HEK293T (cell line): ENCODE data around the gene NAIP.
"Not testable (repeated sequence)": the region's sequence is repeated elsewhere in the genome, so short reads cannot be mapped to it uniquely, and the experiment has no call there.

Experiments
- CTCF ChIA-PET: fragments of 350-600 bp; formaldehyde crosslinking; extraction: SDS; loops from one replicate; lab custom pipeline; 2021; ENCODE audit warnings: antibody characterized with exemption, inconsistent platforms; lab: Yijun Ruan, JAX
- POLR2A ChIA-PET: fragments of 350-600 bp; formaldehyde crosslinking; extraction: SDS; loops from one replicate; lab custom pipeline; 2020; ENCODE audit warnings: antibody characterized with exemption, inconsistent platforms; lab: Yijun Ruan, JAX
- DNase-seq: peaks from one replicate; pipeline ENCODE4 v3.0.0; 2012; ENCODE audit warnings: mixed read lengths; ENCODE audit errors: extremely low spot score
- ARNT ChIP-seq: fragments of 450-650 bp; IDR thresholded peaks from 2 replicates; pipeline ENCODE4 v1.6.1; 2017; ENCODE audit warnings: mild to moderate bottlenecking
- BHLHE40 ChIP-seq: fragments of 450-650 bp; IDR thresholded peaks from 2 replicates; pipeline ENCODE4 v1.6.1; 2016; ENCODE audit warnings: mild to moderate bottlenecking, moderate library complexity, borderline replicate concordance
- CTBP1 ChIP-seq: fragments of 450-650 bp; IDR thresholded peaks from 2 replicates; pipeline ENCODE4 v1.6.1; 2016; ENCODE audit warnings: borderline replicate concordance
- ELF4 ChIP-seq: fragments of 450-650 bp; IDR thresholded peaks from 2 replicates; pipeline ENCODE4 v1.6.1; 2017; ENCODE audit warnings: antibody characterized with exemption
- FOXA1 ChIP-seq: fragments of 450-650 bp; IDR thresholded peaks from 2 replicates; pipeline ENCODE4 v1.6.1; 2016; ENCODE audit warnings: mild to moderate bottlenecking
- FOXK2 ChIP-seq: fragments of 450-650 bp; IDR thresholded peaks from 2 replicates; pipeline ENCODE4 v1.6.1; 2016; ENCODE audit warnings: mild to moderate bottlenecking
- HDGF ChIP-seq: fragments of 450-650 bp; IDR thresholded peaks from 2 replicates; pipeline ENCODE4 v1.6.1; 2017; ENCODE audit warnings: antibody characterized with exemption, borderline replicate concordance
- L3MBTL2 ChIP-seq: fragments of 450-650 bp; conservative IDR thresholded peaks from 2 replicates; pipeline ENCODE4 v1.6.1; 2016; ENCODE audit warnings: mild to moderate bottlenecking
- LEF1 ChIP-seq: fragments of 450-650 bp; IDR thresholded peaks from 2 replicates; pipeline ENCODE4 v1.6.1; 2017; ENCODE audit warnings: mild to moderate bottlenecking, borderline replicate concordance
- NFRKB ChIP-seq: fragments of 450-650 bp; IDR thresholded peaks from 2 replicates; pipeline ENCODE4 v1.6.1; 2016; ENCODE audit warnings: mild to moderate bottlenecking, moderate library complexity
- SP1 ChIP-seq: fragments of 450-650 bp; IDR thresholded peaks from 2 replicates; pipeline ENCODE4 v1.6.1; 2017
- SUZ12 ChIP-seq: fragments of 450-650 bp; IDR thresholded peaks from 2 replicates; pipeline ENCODE4 v1.6.1; 2016; ENCODE audit warnings: mild to moderate bottlenecking
- TARDBP ChIP-seq: fragments of 450-650 bp; IDR thresholded peaks from 2 replicates; pipeline ENCODE4 v1.6.1; 2016
- ZNF384 ChIP-seq: fragments of 450-650 bp; IDR thresholded peaks from 2 replicates; pipeline ENCODE4 v1.6.1; 2016
- TF ChIP-seq, protein P1 (sequence below): fragments of 450-650 bp; IDR thresholded peaks from 2 replicates; pipeline ENCODE4 v1.6.1; 2016

NAIP gene

GRCh38 chr5:71025289-71025953, at the start of gene NAIP:
Gene NAIP (minus strand): TSS chr5:71025339. CDS start chr5:71012915, 12,424 bp downstream.
- CTCF ChIA-PET, POLR2A ChIA-PET, DNase-seq: not testable (repeated sequence)

DNA sequence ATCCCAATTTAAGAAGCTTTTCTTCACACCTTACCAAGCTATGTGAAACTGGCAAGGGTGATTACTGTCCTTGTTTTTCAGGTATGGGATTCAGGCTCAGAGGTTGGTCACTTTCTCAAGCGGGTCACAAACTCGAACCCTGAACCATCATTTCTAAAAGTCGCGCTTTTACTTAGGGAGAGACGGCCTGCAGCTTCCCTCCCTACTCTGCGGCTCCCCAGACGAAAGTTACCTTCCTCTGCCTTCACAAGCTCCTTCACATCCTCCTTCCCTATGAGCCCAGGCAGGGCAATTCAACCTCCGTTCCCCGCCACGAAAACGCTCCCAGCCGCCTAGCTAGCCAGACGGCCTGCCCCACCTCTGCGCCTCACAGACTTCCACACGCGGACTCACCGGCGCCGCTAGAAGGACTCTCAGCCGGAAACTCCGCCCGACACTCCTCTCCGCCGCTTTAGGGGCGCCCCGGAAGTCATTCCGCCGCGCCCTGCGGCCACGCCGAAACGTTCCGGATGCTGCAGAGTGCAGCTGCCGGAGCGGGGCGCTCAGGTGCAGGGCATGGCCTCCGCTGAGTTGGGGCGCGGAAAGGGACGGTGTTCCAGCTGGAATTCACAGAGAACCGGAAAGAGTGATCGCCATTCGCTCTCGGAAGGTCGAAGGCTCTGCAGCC, 42.3 kb upstream of the NAIP start, which contains the start of gene GTF2H2:
Gene GTF2H2 (minus strand): TSS at position 415 of the 667 bp plus-strand sequence. CDS start 4,913 bp downstream, outside the sequence.
- POLR2A ChIA-PET, CTCF ChIA-PET, DNase-seq: not testable (repeated sequence)

DNA sequence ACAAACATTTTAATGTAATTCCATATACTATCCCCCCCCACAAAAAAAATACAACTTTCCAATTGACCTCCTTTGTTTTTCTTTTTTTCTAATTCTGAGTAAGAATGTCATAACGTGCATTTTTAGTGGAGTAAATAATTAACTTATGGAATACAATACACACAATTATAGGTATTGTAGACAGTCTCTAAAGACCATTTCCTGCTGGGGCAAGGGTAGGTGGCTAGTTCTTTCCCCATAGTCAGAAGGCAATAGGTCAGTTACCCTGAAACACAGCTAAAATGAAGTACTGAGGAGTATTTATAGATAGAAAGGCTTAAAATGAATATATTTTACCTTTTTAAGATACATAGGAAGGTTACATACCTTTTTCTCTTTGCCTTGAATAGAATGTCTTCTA, 36.2 kb upstream of the NAIP start:
- CTCF ChIA-PET, DNase-seq, POLR2A ChIA-PET: not testable (repeated sequence)

- CTCF ChIA-PET, POLR2A ChIA-PET, DNase-seq: not testable (repeated sequence)
Observed at GRCh38 chr5:71059426-71059825, 34.3 kb upstream of the NAIP start.

DNA sequence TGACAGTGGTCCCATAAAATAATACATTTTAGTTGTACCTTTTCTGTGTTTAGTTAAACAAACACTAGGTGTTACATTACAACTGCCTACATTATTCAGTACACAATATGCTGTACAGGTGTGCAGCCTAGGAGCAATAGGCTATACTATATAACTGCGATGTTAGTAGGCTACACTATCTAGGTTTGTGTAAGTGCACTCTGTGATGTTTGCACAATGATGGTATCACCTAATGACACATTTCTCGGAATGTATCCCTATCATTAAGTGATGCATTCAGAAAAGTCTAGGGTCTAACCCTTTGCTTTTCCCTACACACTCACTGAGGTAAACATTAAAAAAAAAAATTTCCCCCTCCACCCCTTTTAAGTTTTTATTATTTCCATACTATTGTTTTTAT, 19.7 kb upstream of the NAIP start:
- POLR2A ChIA-PET, DNase-seq, CTCF ChIA-PET: not testable (repeated sequence)

DNA sequence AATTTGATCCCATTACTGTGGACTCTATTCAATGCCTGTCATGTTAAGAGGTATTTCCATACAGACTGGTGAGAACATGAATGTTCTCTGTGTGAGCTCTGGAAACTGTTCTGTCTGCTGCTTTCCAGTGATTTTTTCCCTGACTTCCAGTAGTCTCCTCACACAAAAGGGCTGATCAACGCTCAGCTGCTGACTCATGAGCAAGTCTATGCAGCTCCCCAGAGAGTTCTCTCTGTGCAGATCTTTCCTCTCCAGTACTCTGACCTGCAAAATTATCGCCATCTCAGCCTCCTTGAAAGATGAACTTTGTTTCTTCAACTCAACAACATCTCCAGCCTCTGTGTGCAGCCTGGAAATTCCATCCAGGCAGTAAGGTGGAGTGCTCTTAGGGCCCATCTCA, 19.0 kb upstream of the NAIP start:
- POLR2A ChIA-PET, DNase-seq: not testable (repeated sequence)

GRCh38 chr5:71031046-71031776, 6.1 kb upstream of the NAIP start:
- POLR2A ChIA-PET, CTCF ChIA-PET, DNase-seq: not testable (repeated sequence)

More for the DNA sequence above, 19.0 kb upstream of the NAIP start:
- CTCF ChIA-PET: not testable (repeated sequence)

DNA sequence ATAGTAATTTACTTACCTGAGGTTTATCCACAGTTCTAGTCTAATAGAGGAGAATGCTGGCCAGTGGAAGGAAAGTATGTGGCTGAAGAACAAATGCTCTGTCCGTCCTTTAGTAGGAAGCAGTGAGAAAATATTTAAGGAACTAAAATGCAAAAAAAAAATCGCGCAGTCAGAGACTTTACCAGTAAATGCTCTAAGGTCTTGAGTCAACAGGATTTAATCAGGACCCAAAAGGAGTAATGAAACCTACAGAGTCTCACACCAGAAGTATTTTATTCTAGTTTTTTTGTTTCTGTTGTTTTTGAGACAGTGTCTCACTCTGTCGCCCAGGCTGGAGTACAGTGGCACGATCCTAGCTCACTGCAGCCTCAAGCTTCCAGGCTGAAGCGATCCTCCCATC, 4.5 kb downstream of the NAIP start:
- CTCF ChIA-PET, POLR2A ChIA-PET, DNase-seq: not testable (repeated sequence)

DNA sequence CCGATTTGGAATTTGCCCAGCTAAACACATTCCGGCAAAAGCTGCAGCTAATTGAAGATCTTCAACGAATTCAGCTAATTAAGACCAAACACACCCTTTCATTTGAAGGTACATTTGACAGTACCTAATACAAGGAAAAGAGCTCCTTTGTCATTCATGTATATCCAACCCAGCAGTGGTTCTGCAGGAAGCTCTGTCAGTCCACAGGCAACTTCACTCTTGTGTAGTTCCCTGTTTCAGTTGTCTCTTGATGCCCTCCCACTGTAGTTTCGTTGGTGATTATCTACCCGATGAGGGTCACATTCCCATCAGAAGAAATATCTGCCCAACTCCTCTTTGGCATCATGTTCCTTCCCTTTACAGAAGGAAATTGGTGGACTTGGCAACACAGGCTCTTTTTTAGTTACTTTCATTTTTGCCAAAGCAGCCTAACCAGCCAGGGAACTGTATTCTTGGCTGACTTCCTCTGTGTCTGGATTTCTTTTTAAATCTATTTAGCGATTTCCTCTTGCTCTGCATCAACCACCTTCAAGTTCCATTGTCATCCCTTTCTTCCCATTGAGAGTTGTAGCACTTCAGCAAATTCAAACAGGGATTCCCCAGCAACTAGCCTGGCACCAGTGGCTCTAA, 6.6 kb downstream of the NAIP start:
- POLR2A ChIA-PET, DNase-seq, CTCF ChIA-PET: not testable (repeated sequence)

GRCh38 chr5:71014176-71014575, 11.0 kb downstream of the NAIP start:
- ChIA-PET CTCF (no interaction called here), POLR2A (no interaction called here)
- no peak for DNase-seq
- TF ChIP-seq HDGF: no peak
- no peak for TF ChIP-seq NFRKB
- TF ChIP-seq CTBP1: no peak
- TF ChIP-seq, protein P1, sequence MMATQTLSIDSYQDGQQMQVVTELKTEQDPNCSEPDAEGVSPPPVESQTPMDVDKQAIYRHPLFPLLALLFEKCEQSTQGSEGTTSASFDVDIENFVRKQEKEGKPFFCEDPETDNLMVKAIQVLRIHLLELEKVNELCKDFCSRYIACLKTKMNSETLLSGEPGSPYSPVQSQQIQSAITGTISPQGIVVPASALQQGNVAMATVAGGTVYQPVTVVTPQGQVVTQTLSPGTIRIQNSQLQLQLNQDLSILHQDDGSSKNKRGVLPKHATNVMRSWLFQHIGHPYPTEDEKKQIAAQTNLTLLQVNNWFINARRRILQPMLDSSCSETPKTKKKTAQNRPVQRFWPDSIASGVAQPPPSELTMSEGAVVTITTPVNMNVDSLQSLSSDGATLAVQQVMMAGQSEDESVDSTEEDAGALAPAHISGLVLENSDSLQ: no peak
- no peak for TF ChIP-seq SP1
- TF ChIP-seq TARDBP: no peak
- no peak for TF ChIP-seq FOXK2
- TF ChIP-seq FOXA1: no peak
- TF ChIP-seq SUZ12: no peak
- TF ChIP-seq BHLHE40: no peak
- TF ChIP-seq ZNF384: no peak
- no peak for TF ChIP-seq ELF4
- no peak for TF ChIP-seq L3MBTL2
- no peak for TF ChIP-seq LEF1
- TF ChIP-seq ARNT: no peak
